ENCODE measurements around the gene CMPK1.
"Not testable (repeated sequence)": the region's sequence is repeated elsewhere in the genome, so short reads cannot be mapped to it uniquely, and the experiment has no call there.

CMPK1 gene

DNA sequence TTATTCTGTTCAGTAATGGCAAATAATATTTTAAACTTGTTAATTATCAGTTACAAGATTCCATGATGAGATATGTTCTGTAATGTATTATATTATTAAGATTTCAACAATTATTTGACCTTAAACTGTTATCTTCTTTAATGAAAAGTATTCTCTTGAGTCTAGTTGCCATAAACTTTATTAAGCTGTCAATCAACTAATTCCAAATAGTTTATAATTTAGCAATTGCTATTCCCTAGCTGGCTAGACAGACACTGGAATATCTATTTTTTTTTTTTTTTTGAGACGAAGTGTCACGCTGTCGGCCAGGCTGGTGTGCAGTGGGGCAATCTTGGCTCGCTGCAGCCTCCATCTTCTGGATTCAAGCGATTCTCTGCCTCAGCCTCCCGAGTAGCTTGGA, 3.8 kb downstream of the CMPK1 start:
- no peak for TF ChIP-seq CTCF (IDR thresholded peaks at IDR 0.05; ENCODE audit: control insufficient read depth, insufficient read depth, low read depth, low read length, missing control alignments)
- no peak overlapping the region for H3K4me3 ChIP-seq (ENCODE audit: control insufficient read depth, low read depth, low read length)
- no peak for DNase-seq (ENCODE audit: low read depth)

DNA sequence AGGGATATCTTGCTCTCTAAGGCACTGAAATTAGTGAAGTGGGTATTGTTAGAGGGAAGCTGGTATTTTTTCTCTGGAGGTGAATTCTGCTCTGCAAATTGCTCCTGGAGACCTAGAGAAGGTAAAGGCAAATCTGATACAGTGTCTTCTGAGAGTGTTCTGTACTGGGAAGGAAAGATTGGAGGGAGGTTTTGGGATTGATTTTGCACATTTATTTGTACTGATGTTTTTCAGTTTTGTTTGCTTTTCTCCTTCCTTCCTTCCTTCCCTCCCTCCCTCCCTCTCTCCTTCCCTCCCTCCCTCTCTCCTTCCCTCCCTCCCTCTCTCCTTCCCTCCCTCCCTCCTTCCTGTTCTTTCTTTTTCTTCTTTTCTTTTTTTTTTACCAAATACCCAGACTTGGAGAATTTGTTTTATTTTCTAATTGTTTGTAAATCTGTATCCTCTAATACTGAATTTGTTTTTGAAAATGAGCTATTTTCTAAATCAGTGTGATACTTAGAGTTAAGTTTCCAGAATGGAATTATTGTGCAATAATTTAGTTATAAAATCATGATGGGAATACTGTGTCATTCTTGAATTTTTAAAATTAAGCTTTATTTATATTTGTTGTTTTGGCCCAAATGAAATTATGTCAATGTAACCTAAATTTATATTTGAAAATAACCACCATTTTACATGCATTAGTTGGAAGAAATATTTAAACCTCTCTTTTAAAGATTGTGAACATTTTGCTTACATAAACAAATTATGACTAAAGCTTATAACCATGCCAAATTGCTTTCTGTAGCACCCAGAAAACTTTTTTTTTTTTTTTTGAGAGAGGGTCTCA, 4.9 kb downstream of the CMPK1 start:
- no peak for DNase-seq (ENCODE audit: low read depth)
- H3K4me3 ChIP-seq (ENCODE audit: control insufficient read depth, low read depth, low read length), result no peak overlapping the region
- no peak for TF ChIP-seq CTCF (IDR thresholded peaks at IDR 0.05; ENCODE audit: control insufficient read depth, insufficient read depth, low read depth, low read length, missing control alignments)

GRCh38 chr1:47340227-47340626, 6.6 kb downstream of the CMPK1 start:
- H3K4me3 ChIP-seq (ENCODE audit: control insufficient read depth, low read depth, low read length), result no peak overlapping the region
- DNase-seq (ENCODE audit: low read depth), result no peak
- TF ChIP-seq CTCF (IDR thresholded peaks at IDR 0.05; ENCODE audit: control insufficient read depth, insufficient read depth, low read depth, low read length, missing control alignments), result no peak

GRCh38 chr1:47346979-47347378, 13.4 kb downstream of the CMPK1 start:
- not testable (repeated sequence) for DNase-seq (ENCODE audit: low read depth); H3K4me3 ChIP-seq (ENCODE audit: control insufficient read depth, low read depth, low read length)

GRCh38 chr1:47347735-47348134, 14.1 kb downstream of the CMPK1 start:
- TF ChIP-seq CTCF (IDR thresholded peaks at IDR 0.05; ENCODE audit: control insufficient read depth, insufficient read depth, low read depth, low read length, missing control alignments), result no peak
- no peak for DNase-seq (ENCODE audit: low read depth)
- H3K4me3 ChIP-seq (ENCODE audit: control insufficient read depth, low read depth, low read length), result no peak overlapping the region

GRCh38 chr1:47348246-47348645, 14.7 kb downstream of the CMPK1 start:
- no peak for TF ChIP-seq CTCF (IDR thresholded peaks at IDR 0.05; ENCODE audit: control insufficient read depth, insufficient read depth, low read depth, low read length, missing control alignments)
- no peak overlapping the region for H3K4me3 ChIP-seq (ENCODE audit: control insufficient read depth, low read depth, low read length)
- no peak for DNase-seq (ENCODE audit: low read depth)

DNA sequence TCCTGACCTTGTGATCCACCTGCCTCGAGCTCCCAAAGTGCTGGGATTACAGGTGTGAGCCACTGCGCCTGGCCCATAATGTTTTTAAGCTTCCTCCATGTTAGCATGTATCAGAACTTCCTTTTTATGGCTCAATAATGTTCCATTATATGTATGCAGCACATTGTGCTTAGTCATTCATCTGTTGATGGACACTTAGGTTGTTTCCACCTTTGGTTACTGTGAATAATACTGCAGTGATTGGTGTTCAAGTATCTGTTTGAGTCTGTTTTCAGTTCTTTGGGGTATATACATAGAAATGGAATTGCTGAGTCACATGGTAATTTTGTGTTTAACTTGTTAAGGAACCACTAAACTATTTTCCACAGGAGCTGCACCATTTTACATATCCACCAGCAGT, 17.7 kb downstream of the CMPK1 start:
- TF ChIP-seq CTCF (IDR thresholded peaks at IDR 0.05; ENCODE audit: control insufficient read depth, insufficient read depth, low read depth, low read length, missing control alignments), result no peak
- DNase-seq (ENCODE audit: low read depth), result no peak
- no peak overlapping the region for H3K4me3 ChIP-seq (ENCODE audit: control insufficient read depth, low read depth, low read length)
